Activated CD4-positive, alpha-beta T cell treated with anti-CD3 and anti-CD28 coated beads, Interleukin-2, amount 50 U/mL, for 48 hours (primary cell): ENCODE results near the gene HK2.

Experiments
- DNase-seq, 2 experiments: peaks; one replicate each; pipeline ENCODE4 v3.0.0-alpha.2; 2020

The HK2 gene

GRCh38 chr2:74860079-74860478 is 26.2 kb downstream of the HK2 start:
- no peak for DNase-seq

GRCh38 chr2:74860521-74860920 is 26.6 kb downstream of the HK2 start:
- no peak for DNase-seq

GRCh38 chr2:74861531-74861930 is 27.6 kb downstream of the HK2 start:
- no peak for DNase-seq

GRCh38 chr2:74862020-74862964 is 28.4 kb downstream of the HK2 start:
- DNase-seq: no peak

GRCh38 chr2:74863802-74864248 is 29.9 kb downstream of the HK2 start:
- no peak for DNase-seq

GRCh38 chr2:74864728-74865722 is 31.1 kb downstream of the HK2 start:
- no peak for DNase-seq

- DNase-seq: no peak
Measured at GRCh38 chr2:74865770-74866674, 32.1 kb downstream of the HK2 start.

GRCh38 chr2:74867841-74868658 is 34.1 kb downstream of the HK2 start:
- DNase-seq: no peak

- no peak for DNase-seq
Measured at GRCh38 chr2:74869517-74869916, 35.6 kb downstream of the HK2 start.

GRCh38 chr2:74870951-74871350 is 37.0 kb downstream of the HK2 start:
- DNase-seq: no peak

- DNase-seq: no peak
Measured at GRCh38 chr2:74871414-74871813, 37.5 kb downstream of the HK2 start.

- DNase-seq: no peak
Measured at GRCh38 chr2:74872389-74872836, 38.5 kb downstream of the HK2 start.

- DNase-seq: no peak
Measured at GRCh38 chr2:74873012-74873665, 39.2 kb downstream of the HK2 start.

GRCh38 chr2:74873678-74874640 is 40.0 kb downstream of the HK2 start:
- DNase-seq: no peak

- DNase-seq: peak; percentile 15 to 35
Measured at GRCh38 chr2:74876081-74876886, 42.4 kb downstream of the HK2 start.

- no peak for DNase-seq
Measured at GRCh38 chr2:74877376-74877775, 43.4 kb downstream of the HK2 start.

GRCh38 chr2:74877781-74878433 is 44.0 kb downstream of the HK2 start:
- no peak for DNase-seq

- DNase-seq: no peak
Measured at GRCh38 chr2:74878551-74878950, 44.6 kb downstream of the HK2 start.
